OCI-LY7 (cell line): ENCODE data around the gene JAZF1.

Experiments
- CTCF ChIP-seq: fragments of 200-600 bp; sonication (generic); conservative IDR thresholded peaks from 2 replicates; pipeline ENCODE4 v1.5.1; 2014; ENCODE audit warnings: mild to moderate bottlenecking, antibody characterized with exemption, low read length, moderate library complexity, mixed read lengths
- EZH2phosphoT487 ChIP-seq: fragments of 200-600 bp; sonication (generic); IDR thresholded peaks from 2 replicates; pipeline ENCODE4 v1.6.1; 2018; ENCODE audit warnings: low read depth, borderline replicate concordance, mild to moderate bottlenecking, mixed run types, antibody characterized with exemption, low read length, moderate library complexity, mixed read lengths

GRCh38 chr7:28033386-28033785 is 147.2 kb downstream of the JAZF1 start:
- TF ChIP-seq CTCF (no peak), EZH2phosphoT487 (no peak)
